HG03469 (cell line): ENCODE measurements around the gene SLFN12.
"Not testable (repeated sequence)": the region's sequence is repeated elsewhere in the genome, so short reads cannot be mapped to it uniquely, and the experiment has no call there.

ENCODE experiments used
- ATAC-seq: cut with Tn5 transposase; IDR thresholded peaks from one replicate; pipeline ENCODE4 v1.9.1; 2021; ENCODE audit warnings: mild to moderate bottlenecking, moderate library complexity, moderate number of reproducible peaks; ENCODE audit not compliant: unreplicated experiment

SLFN12 gene

DNA sequence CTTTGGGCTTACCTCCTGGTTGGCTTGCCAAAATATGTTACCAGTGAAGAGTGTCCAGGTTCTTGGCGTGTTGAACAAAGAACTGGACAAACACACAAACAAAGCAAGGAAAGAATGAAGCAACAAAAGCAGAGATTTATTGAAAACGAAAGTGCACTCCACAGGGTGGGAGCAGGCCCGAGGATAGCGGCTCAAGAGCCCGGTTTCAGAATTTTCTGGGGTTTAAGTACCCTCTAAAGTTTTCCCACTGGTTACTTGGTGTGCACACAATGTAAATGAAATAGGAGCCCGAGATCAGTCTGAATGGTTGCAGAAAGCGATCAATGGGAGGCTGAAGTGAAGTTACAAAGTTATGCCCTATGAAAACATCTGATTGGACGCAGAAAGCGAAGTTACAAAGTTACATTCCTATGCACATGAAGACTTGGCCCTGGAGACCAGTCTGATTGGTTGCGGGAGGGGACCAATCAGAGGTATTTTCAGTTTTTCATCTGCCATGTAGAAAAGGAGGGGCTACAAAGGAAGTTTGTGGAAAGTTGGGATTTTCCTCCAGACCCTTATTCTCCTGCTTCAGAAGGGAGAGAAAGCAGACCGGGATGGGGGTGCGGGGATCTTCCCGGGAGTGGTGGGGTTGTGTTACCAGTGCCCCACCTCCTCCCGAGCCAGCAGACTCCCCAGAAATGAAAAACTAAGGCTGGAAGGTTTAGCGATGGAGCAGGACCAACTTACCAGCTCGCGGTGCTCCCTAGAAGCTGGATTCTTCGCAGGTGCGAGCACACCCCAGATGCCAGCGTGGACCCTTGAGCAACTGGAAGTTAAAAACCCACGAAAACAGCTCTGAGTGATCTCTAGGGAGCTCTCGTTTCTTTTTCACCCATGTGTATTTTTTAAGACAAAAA is at the start of gene SLFN12:
SLFN12 (minus strand) TSS at position 325 of the 899 bp plus-strand sequence. CDS start 9,472 bp downstream, outside the sequence.
- ATAC-seq = peak; percentile 71

- no peak for ATAC-seq
Observed at GRCh38 chr17:35479271-35479670, 47.0 kb upstream of the SLFN12 start.

DNA sequence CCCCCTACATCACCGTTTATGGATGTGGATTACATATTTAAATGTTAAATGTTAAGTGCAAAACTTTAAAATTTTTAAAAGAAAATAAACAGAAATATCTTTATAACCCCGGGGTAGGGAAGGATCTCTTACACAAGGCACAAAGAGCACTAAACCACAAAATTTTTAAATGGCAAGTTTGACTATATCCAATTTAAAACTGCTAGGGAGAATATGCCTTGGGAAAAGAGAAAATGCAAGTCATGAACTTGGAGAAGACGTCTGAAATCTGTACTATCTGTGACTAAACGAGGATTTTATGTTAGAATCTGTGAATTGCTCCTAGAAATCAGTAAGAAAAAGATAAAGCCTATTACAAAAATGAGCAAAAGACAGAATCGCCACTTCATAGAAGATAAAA is 44.9 kb upstream of the SLFN12 start:
- no peak for ATAC-seq

DNA sequence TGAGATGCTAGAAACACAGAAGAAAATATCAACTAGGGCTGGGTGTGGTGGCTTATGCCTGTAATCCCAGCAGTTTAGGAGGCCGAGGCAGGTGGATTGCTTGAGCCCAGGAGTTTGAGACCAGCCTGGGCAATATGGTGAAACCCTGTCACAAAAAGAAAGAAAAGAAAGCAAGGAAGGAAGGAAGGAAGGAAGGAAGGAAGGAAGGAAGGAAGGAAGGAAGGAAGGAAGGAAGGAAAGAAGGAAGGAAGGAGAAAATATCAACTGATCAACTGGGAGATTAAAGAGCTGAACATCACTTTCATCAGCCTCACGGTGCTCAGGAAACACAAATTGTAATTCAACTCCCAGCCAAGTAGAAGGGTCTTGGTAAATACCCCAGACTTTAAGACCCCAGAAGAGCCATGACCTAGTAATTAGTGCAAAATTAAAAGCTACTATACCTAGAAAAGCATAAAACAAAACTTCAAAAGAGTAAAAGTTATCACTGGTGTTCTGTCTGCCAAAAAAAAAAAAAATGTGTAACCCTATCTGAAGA is 44.1 kb upstream of the SLFN12 start:
- ATAC-seq = no peak

DNA sequence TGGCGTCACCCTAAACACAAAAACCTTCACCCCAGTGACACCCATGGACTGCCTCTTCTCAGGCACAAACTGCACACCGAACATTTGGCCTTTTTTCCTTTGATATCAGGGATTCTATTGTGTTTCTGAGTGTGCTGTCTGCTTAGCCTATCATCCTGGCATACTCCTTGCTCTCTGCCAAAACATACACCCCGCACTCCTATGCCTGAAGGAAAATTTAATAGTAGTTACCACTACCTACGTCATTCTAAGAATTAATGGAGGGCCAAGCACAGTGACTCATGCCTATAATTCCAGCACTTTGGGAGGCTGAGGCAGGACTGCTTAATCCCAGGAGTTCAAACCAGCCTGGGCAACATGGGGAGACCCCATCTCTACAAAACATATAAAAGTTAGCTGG is 36.2 kb upstream of the SLFN12 start:
- no peak for ATAC-seq

GRCh38 chr17:35467824-35468223 is 35.5 kb upstream of the SLFN12 start:
- ATAC-seq = no peak

GRCh38 chr17:35460354-35460851 is 28.1 kb upstream of the SLFN12 start:
- ATAC-seq = no peak

- not testable (repeated sequence) for ATAC-seq
Observed at GRCh38 chr17:35454035-35454434, 21.7 kb upstream of the SLFN12 start.

GRCh38 chr17:35453171-35453570 is 20.9 kb upstream of the SLFN12 start:
- no peak for ATAC-seq

- no peak for ATAC-seq
Observed at GRCh38 chr17:35449371-35449931, 17.2 kb upstream of the SLFN12 start.

DNA sequence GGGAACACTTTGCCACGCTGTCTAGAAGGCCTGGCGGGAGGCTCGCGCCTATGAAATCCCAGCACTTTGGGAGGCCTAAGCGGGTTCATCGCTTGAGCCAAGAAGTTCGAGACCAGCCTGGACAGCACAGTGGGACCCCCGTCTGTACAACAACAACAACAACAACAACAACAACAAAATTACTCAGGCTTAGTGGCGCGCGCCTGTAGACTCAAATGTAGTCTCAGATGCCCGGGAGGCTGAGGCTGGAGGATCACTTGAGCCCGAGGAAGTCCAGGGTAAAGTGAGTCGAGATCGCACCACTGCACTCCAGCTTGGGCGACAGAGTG is 16.6 kb upstream of the SLFN12 start:
- no peak for ATAC-seq

- ATAC-seq = peak; percentile 61
Observed at GRCh38 chr17:35448214-35448898, 16.1 kb upstream of the SLFN12 start, which contains the start of gene SLFN13. TSS of gene SLFN13 (minus strand) at chr17:35448766. CDS start at chr17:35445680, 3,086 bp downstream.

- no peak for ATAC-seq
Observed at GRCh38 chr17:35447499-35447898, 15.2 kb upstream of the SLFN12 start.

- ATAC-seq = no peak
Observed at GRCh38 chr17:35438433-35438832, 6.1 kb upstream of the SLFN12 start.

- ATAC-seq = no peak
Observed at GRCh38 chr17:35433075-35433894, 985 bp upstream of the SLFN12 start.

DNA sequence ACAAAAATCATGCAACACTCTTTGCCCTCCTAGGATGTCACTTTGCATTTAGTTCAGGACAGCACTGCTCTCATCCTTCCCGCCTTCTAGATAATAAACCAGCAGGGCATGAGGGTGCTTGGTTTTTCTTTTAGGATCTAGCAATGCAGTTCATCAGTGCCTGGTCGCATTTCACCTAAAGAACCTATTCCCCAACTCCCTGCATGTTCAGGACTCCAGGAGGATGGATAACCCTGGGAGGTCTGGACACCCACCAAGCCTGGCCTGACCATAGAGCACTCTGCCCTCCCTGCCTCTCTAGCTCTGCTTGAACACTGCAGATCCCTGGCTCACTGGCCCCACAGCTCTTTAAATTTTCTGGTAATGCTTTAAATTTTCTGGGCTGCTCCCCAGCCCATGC is 2.6 kb downstream of the SLFN12 start:
- no peak for ATAC-seq

DNA sequence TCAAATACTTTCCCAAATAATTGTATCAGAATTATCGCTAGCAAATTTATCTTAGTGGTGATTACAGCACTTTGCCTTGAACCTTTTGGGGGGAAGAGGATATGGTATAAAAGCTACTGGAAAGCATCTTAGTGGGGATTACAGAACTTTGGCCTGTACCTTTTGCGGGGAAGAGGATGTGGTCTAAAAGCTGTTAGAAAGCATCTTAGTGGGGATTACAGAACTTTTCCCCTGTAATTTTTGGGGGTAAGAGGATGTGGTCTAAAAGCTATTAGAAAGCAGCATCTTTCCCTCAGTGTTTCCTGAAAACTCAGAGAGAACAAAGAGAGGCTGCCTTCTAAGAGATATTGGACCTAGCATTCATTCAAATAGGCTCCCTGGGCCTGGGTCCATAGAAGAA is 4.1 kb downstream of the SLFN12 start:
- ATAC-seq = no peak

GRCh38 chr17:35423761-35424160 is 8.5 kb downstream of the SLFN12 start:
- ATAC-seq = no peak

- not testable (repeated sequence) for ATAC-seq
Observed at GRCh38 chr17:35421069-35421468, 11.2 kb downstream of the SLFN12 start.

GRCh38 chr17:35416659-35417058 is 15.6 kb downstream of the SLFN12 start:
- no peak for ATAC-seq
